Measurements from ENCODE around the gene LTBP2. TPM values are rescaled to one million over a fixed set of nuclear protein-coding genes. Genes with fewer than 3 reads are reported as not detected.

LTBP2 gene
- total RNA-seq, 1 experiment from 2014 or later: 1.5 TPM

GRCh38 chr14:74508844-74509428 is 103.1 kb downstream of the LTBP2 start:
- Histone ChIP-seq H3K4me2 (ENCODE audit: low read length) (no peak overlapping the region), H3K9me2 (ENCODE audit: insufficient read depth) (no peaks in the 10 kb centered on the region), H3K4me3 (replicated peaks in 1 of 2; ENCODE audit: low read depth in 1 of 2, low read length in 2 of 2) (no peak overlapping the region), H4K20me1 (ENCODE audit: insufficient read depth) (no peaks in the 10 kb centered on the region), H3K9me3 (ENCODE audit: control insufficient read depth in 1 of 2, insufficient read depth in 1 of 2, low read depth in 1 of 2, low read length in 2 of 2) (no peaks in the 10 kb centered on the region), H3K79me2 (ENCODE audit: insufficient read depth, low read length) (no peaks in the 10 kb centered on the region), H3K27me3 (ENCODE audit: insufficient read depth, low read length) (no peaks in the 10 kb centered on the region), H2AFZ (ENCODE audit: low read depth, low read length, poor library complexity, severe bottlenecking) (no peak overlapping the region), H3K4me1 (ENCODE audit: control insufficient read depth in 1 of 2, insufficient read depth in 2 of 2, low read length in 2 of 2) (peaks cover 0 to 20% of the 10 kb centered on the region in 2 experiments; a peak in 2 of 4 replicates), H3K36me3 (ENCODE audit: control insufficient read depth in 1 of 2, insufficient read depth in 2 of 2, low read length in 2 of 2) (no peaks in the 10 kb centered on the region), H3K27ac (ENCODE audit: low read depth, low read length) (no peak overlapping the region), H3K9ac (ENCODE audit: low read length) (no peak overlapping the region)
- TF ChIP-seq ZBTB33 (IDR thresholded peaks at IDR 0.05; ENCODE audit: extremely low read depth, insufficient replicate concordance, low read length): no peak
- no peak for TF ChIP-seq CEBPB (IDR thresholded peaks at IDR 0.05; ENCODE audit: low read depth)
- TF ChIP-seq CBX3 (IDR thresholded peaks at IDR 0.05; ENCODE audit: low read depth): no peak
- TF ChIP-seq POLR2A (IDR thresholded peaks at IDR 0.05; ENCODE audit: borderline replicate concordance, extremely low read depth, insufficient read depth, insufficient read length): no peak
- no peak for TF ChIP-seq MAX (IDR thresholded peaks at IDR 0.05)
- no peak for TF ChIP-seq ELF1 (IDR thresholded peaks at IDR 0.05; ENCODE audit: borderline replicate concordance, low read depth)
- TF ChIP-seq YY1 (IDR thresholded peaks at IDR 0.05; ENCODE audit: extremely low read depth, insufficient replicate concordance, low read depth, low read length): no peak
- no peak for TF ChIP-seq SIN3A (IDR thresholded peaks at IDR 0.05; ENCODE audit: low read depth)
- TF ChIP-seq ZNF274 (IDR thresholded peaks at IDR 0.05; ENCODE audit: low read depth, low read length): no peak
- intact Hi-C loops (cut with micrococcal nuclease): no loop called here
- CTCF ChIA-PET: interaction anchor here (0.6 to 2.1 kb wide), 7 partner anchors 10 to 295 kb away, joined by 3 to 11 read pairs (median 3); partner anchors contain the start of genes ISCA2 and NPC2
- POLR2A ChIA-PET: no interaction called here
- RAD21 ChIA-PET (ENCODE audit: low non-redundant PET in 1 of 2, low total read pairs in 2 of 2, uncharacterized antibody in 2 of 2, unreplicated experiment in 2 of 2): no interaction called here
- no TSS peak for BruUV-seq (replicated peaks)
- DNase-seq (ENCODE audit: low read depth, low spot score): no peak
- ATAC-seq: no peak
